ENCODE measurements around the gene MAP3K14.
A peak's percentile ranks its signal among the peaks of the same experiment; 100 is the strongest.

MAP3K14 gene

DNA sequence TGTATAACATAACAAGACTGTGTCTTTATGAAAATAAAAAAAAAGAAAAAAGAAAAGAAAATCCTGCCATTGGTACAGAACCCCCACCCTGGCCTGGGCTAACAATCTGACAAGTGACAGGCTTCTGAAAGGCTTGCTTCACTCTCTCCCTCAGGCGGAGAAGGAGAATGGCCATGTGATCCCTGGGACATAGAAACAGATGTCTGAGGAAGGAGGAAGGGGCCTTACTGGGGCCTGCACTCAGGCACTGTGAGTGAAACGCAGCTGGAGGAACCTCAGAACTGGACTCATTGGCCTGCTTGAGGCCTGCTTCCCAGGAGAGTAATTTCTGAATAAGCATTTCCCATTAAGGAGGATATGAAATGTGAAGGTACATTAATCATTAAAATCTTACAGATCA, 17.5 kb downstream of the MAP3K14 start:
- no peak for TF ChIP-seq JUND (IDR thresholded peaks at IDR 0.05; ENCODE audit: low read depth)
- in situ Hi-C loops (cut with HindIII; ENCODE audit: low pct_unique_long_range_greater_than_20kb, low sequenced_read_pairs): no loop called here
- DNase-seq (ENCODE audit: low read depth in 1 of 2, low spot score in 1 of 2): no peak

DNA sequence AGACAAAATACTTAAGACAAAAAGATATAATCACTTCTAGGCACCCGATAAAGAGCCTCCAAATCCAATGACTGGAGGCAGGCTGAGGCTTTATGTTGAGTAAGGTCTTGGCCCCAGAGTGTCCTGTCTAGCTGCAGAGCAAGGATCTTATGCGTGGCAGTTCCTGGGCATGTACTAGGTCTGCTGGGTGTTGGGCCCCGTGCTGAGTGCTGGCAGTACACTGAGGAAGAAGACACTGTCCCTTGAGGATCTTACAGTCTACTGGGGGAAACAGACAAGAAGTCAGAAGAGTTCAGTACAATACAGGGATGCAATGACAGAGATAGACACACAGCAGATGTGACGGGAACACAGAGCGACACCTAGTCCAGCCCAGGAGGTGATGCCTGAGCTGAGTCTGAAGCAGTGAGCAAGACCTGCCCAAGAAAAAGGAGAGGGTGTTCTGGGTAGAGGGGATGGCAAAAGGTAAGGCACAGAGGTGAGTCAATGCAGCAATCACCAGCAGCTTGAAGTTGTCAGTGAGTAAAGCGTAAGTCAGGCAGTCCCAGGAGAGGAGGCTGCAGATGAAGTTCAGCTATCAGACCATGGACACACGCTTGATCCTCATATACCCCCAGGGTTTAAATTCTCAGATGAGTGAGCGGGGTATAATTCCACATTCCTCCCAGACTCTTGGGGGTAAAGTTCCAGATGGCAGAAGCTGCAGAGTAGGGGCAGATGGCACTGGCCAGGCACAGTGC, 18.1 kb downstream of the MAP3K14 start:
- in situ Hi-C loops (cut with HindIII; ENCODE audit: low pct_unique_long_range_greater_than_20kb, low sequenced_read_pairs): no loop called here
- no peak for TF ChIP-seq JUND (IDR thresholded peaks at IDR 0.05; ENCODE audit: low read depth)
- no peak for DNase-seq (ENCODE audit: low read depth in 1 of 2, low spot score in 1 of 2)

DNA sequence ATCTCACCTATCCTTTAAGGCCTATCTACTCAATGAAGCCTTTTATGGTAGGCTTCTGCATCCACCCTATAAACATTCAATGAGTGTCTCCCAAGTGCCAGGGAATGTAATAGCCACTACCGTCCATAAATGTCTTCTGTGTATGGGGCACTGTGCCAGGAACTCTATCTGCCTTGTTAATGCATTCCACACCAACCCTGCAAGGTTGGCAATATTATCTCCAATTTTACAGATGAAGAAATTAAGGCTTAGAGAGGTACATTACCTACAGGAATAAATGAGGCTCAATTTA, 20.0 kb downstream of the MAP3K14 start:
- DNase-seq (ENCODE audit: low read depth in 1 of 2, low spot score in 1 of 2): no peak
- in situ Hi-C loops (cut with HindIII; ENCODE audit: low pct_unique_long_range_greater_than_20kb, low sequenced_read_pairs): no loop called here
- TF ChIP-seq JUND (IDR thresholded peaks at IDR 0.05; ENCODE audit: low read depth): no peak

DNA sequence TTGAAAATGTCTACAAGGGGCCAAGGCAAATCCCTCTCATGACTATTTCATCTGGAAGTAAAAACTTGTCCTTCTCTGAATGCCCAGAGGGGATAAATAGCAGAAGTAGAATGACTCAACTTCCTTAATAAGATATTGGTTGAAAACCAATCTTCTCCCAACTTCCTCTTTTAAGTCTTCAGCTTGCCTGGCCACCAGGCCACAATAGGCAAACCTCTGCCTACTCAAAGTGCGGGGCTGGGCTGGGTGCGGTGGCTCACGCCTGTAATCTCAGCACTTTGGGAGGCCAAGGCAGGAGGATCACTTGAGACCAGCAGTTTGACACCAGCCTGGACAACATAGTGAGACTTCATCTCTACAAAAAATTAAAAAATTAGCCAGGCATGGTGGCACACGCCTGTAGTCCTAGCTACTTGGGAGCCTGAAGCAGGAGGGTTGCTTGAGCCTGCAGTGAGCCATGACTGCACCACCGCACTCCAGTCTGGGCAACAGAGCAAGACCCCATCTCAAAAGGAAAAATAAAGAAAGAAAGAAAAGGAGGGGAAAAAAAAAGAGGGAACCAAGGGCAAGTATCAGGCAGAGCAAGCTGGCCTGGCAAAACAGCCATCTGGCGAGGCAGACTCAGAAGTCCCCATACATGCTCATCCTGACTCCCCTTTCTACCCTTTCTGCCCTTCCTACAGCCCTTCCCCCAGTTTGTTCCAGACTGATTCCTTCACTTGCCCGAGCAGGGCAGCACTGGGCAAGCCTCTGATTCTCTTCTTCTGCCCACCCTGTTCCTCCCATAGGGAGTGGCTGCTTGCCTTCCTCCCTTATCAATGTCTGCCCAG, 20.6 kb downstream of the MAP3K14 start:
- TF ChIP-seq JUND (IDR thresholded peaks at IDR 0.05; ENCODE audit: low read depth): no peak
- in situ Hi-C loops (cut with HindIII; ENCODE audit: low pct_unique_long_range_greater_than_20kb, low sequenced_read_pairs): no loop called here
- DNase-seq (ENCODE audit: low read depth in 1 of 2, low spot score in 1 of 2): no peak

DNA sequence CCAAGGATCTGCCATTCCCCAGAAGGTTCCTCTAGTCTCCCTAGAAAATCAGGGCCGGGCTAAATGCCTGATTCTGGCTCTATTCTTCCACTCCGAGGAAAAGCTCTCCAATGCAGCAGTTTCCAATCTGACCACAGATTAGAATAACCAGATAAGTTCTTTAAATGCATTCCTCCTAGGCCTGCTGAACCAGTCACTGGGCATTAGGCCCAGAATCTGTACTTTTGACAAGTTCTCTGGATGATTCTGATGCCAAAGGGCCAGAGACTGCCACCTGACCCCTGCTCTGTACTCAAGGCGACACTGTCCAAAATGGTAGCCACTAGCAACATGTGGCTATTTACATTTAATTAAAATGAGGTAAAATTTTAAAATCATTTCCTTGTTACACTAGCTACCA, 22.3 kb downstream of the MAP3K14 start:
- DNase-seq (ENCODE audit: low read depth in 1 of 2, low spot score in 1 of 2): peak; percentile 64 to 86
- in situ Hi-C loops (cut with HindIII; ENCODE audit: low pct_unique_long_range_greater_than_20kb, low sequenced_read_pairs): no loop called here
- TF ChIP-seq JUND (IDR thresholded peaks at IDR 0.05; ENCODE audit: low read depth): peak; percentile 77

DNA sequence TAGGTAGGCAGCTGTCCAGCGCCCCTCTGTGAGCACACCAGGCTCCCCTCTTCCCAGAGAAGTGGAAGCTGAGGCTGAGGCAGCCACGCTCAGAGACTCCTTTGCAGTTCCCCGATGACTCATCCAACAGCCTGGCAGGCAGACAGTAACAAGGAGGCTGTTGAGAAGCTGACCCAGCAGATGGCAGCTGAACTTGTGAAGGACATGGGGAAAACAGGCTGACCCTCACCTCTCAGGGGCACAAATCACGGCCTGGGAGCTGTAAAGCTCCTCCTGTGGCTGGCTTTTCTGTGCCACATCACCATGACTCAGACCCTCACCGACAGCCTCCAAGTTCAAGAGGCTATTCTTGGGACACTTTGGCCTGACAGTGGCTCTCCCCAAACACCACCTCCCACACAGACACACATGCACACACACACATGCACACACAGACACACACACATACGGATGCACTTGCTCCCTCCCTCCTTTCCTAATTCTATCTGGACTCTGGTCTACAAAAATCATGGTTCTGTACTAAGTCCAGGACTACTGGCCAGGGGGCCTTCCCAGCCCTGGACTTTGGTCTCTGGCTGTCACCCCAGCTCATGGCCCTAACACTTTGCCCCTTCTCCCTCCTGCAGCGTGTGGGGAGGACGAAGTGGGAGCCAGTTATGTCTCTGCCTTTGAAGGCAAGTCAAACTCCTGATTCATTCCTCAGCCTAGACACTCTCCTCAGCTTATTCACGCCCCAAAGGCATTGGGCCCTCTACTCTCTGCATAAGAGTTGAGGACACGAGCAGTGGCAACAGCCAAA, 23.2 kb downstream of the MAP3K14 start:
- peak in 1 of 2 experiments; percentile 69 for DNase-seq (ENCODE audit: low read depth in 1 of 2, low spot score in 1 of 2)
- no peak for TF ChIP-seq JUND (IDR thresholded peaks at IDR 0.05; ENCODE audit: low read depth)
- in situ Hi-C loops (cut with HindIII; ENCODE audit: low pct_unique_long_range_greater_than_20kb, low sequenced_read_pairs): no loop called here

DNA sequence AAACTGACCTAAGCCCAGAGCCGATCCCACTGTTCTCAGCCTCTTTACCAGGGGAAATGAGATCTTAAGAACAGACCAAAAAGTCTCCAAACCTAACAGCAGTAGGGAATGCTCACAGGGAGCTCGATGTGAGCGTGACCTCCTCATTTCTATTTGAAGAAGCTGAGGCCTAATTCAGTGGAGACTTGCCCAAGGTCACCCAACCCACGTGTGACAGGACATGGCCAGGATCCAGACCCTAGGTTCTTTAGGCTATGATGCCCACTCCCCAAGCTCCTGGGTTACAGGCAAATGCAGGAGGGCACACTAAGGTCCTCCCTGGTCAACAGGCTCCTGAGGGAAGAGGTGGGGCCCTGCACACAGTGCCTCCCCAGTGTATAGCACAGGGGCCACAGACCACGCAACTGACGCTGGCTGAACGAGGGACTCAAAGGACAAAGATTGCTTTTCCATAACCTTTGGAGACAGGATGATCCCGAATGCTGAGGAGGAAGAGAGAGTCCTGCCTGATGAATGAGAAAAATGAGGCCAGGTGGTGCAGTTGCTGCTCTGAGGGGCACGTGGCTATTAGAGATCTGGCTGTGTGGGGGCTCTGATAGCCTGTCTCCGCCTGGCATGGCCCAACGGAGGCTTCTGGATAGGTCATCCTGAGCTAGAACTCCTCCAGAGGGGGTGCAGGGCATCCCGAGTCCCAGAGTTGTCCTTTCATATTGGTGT, 24.0 kb downstream of the MAP3K14 start:
- no peak for TF ChIP-seq JUND (IDR thresholded peaks at IDR 0.05; ENCODE audit: low read depth)
- in situ Hi-C loops (cut with HindIII; ENCODE audit: low pct_unique_long_range_greater_than_20kb, low sequenced_read_pairs): no loop called here
- DNase-seq (ENCODE audit: low read depth in 1 of 2, low spot score in 1 of 2): no peak

DNA sequence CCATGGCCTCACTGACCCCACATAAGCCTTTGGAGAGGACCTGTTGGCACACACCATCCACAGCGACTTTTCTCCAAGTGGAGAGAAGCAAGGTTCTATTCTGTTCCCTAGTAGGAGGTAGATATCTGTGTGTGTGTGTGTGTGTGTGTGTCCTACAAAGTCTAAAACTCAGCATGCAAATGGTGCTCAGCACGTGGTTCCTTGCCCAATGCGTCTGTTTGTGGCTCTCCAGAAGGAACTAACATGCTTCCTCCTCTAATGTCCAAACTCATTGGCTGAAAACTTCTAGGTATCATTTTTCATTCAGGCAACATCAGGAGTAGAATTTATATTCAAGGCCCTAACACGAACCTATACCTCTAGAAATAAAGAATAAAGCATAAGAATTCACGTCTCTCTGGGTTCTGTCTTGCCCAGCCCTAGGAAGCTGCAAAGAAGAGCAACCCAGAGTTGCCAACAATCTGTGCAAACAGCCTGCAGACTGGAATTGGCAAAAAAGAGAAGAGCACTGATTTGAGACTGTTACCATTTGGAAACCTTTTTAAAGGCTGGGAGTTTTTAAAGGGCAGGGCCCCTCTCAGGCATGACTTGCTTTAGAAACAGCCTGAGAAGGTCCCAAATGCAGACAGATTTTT, 25.5 kb downstream of the MAP3K14 start:
- no peak for TF ChIP-seq JUND (IDR thresholded peaks at IDR 0.05; ENCODE audit: low read depth)

DNA sequence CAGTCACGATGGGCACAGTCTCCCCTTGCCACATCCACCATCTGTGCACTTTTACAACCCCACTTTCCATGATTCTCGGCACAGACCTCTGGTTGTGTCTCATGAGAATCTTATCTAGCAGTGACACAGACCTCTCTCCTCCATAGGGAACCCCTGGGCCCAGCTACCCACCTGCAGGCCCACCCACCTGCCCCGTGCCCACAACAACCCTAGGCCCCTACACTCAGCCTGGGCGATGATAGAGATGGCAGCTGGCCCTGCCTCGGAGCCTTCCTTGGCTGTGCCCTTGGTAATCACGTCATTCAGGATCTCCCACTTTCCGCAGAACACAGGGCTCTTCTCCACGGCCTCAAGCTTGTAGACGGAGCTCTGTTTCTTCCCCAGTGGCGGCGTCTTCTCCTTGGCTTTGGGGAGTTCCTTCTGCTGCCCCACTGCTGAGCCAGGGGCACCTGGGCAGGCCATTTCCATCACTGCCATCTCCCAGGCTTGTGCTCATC, 26.5 kb downstream of the MAP3K14 start:
- DNase-seq (ENCODE audit: low read depth in 1 of 2, low spot score in 1 of 2): no peak
- in situ Hi-C loops (cut with HindIII; ENCODE audit: low pct_unique_long_range_greater_than_20kb, low sequenced_read_pairs): no loop called here
- no peak for TF ChIP-seq JUND (IDR thresholded peaks at IDR 0.05; ENCODE audit: low read depth)

More for the DNA sequence above, 25.5 kb downstream of the MAP3K14 start:
- DNase-seq (ENCODE audit: low read depth in 1 of 2, low spot score in 1 of 2): no peak
- in situ Hi-C loops (cut with HindIII; ENCODE audit: low pct_unique_long_range_greater_than_20kb, low sequenced_read_pairs): no loop called here

DNA sequence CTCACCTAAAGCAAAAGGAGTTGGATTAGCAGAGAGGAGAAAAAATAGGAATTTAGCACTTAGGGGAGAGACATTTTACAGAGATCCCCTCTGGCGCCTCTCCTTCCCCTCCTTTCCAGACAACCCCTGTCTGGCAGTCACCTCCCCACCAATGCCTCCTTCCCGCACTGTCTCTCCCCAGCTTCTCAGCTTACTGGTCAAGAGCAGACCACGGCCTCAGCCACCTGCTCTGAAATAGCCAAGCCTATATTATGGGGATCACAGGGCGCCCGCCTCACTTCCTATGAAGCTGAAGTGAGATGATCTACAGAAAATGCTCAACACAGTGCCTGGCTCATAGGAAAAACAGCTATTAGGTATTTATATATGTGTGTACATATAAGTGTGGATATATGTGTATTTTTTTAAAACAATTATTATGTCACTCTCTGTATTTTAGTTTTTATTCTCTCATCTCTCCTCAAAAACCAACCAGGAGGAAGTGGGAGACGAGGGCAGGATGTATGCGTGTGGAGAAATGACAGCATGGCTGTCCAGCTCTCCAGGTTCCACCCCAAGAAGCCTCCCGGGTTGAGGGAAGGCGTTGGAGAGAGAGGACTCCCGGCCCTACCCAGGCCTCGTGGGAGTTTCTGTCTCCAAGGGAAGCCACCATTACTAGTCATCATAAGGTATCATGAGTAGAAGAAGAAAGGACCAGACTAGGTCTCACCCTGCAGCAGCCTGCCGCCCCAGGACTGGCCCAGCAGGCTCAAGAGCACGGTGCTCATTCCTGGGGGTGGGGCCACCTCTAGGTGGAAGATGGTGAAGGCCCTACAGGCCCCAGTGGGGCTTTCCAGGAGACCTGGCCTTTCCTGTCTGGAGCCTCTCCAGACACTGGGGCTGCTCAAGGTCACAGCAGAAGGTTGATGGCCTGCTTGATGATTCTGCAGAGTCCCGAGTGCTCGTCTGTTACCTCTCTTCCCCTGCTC, 27.2 kb downstream of the MAP3K14 start:
- no peak for TF ChIP-seq JUND (IDR thresholded peaks at IDR 0.05; ENCODE audit: low read depth)

DNA sequence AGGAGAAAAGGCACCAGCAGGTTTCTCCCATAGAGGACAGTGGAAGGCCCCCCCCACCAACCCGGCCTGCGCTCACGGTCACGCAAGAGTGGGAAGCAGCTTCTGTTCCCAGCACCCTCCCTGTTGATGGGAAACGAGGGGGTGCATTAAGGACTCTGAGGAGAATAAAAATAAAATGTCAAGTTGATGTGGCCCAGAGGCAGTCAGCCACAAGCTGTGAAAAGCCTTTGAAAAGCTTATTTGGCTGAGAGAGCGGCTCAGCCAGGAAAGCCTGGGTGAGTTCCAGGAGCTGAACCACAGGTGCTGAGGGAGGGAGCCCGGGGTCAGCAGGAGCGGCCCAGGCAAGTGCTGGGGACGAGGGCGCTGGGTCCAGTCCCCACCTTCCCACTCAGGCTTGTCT, 28.0 kb downstream of the MAP3K14 start:
- DNase-seq (ENCODE audit: low read depth in 1 of 2, low spot score in 1 of 2): no peak
- in situ Hi-C loops (cut with HindIII; ENCODE audit: low pct_unique_long_range_greater_than_20kb, low sequenced_read_pairs): no loop called here
- no peak for TF ChIP-seq JUND (IDR thresholded peaks at IDR 0.05; ENCODE audit: low read depth)

More for the DNA sequence above, 27.2 kb downstream of the MAP3K14 start:
- DNase-seq (ENCODE audit: low read depth in 1 of 2, low spot score in 1 of 2): no peak
- in situ Hi-C loops (cut with HindIII; ENCODE audit: low pct_unique_long_range_greater_than_20kb, low sequenced_read_pairs): no loop called here
